Right atrium auricular region (tissue), 2 donors: ENCODE measurements around the gene ZDHHC1. TPM values are rescaled to one million over a fixed set of nuclear protein-coding genes. Genes with fewer than 3 reads are reported as not detected.

ENCODE experiments used
- DNase-seq: peaks from one replicate; pipeline ENCODE4 v3.0.0-alpha.2; 2019; ENCODE audit warnings: low spot score
- H3K27ac ChIP-seq, 2 donors: fragments of 200-600 bp; sonication (generic); 1 replicate in 1 of 2; 2 replicates in 1 of 2; pipeline ENCODE4 v1.5.1; 2016 to 2019
- H3K27me3 ChIP-seq, 2 donors: fragments of 200-600 bp; sonication (generic); one replicate each; pipeline versions ENCODE4 v1.5.1 to v1.6.0; 2017 to 2019
- H3K36me3 ChIP-seq: fragments of 200-600 bp; sonication (generic); one replicate; pipeline ENCODE4 v1.5.1; 2016
- H3K4me1 ChIP-seq, 2 donors: fragments of 200-600 bp; sonication (generic); one replicate each; pipeline versions ENCODE4 v1.5.1 to v1.6.0; 2017 to 2019
- H3K4me3 ChIP-seq, 2 donors: fragments of 200-600 bp; sonication (generic); 1 replicate in 1 of 2; 2 replicates in 1 of 2; pipeline ENCODE4 v1.5.1; 2017 to 2019; ENCODE audit warnings: mild to moderate bottlenecking in 1 of 2, moderate library complexity in 1 of 2
- H3K9me3 ChIP-seq, 2 donors: fragments of 200-600 bp; sonication (generic); one replicate each; pipeline ENCODE4 v1.5.1; 2019
- CTCF ChIP-seq, 2 donors: fragments of 200-600 bp; sonication (generic); IDR thresholded peaks; one replicate each; pipeline ENCODE4 v1.5.1; 2019; ENCODE audit warnings: antibody characterized with exemption in 2 of 2
- total RNA-seq, 2 donors: library from RNA; depleted of rRNA; stranded (reverse); fragments of >200 nt; gene quantifications; one replicate each; pipeline ENCODE4 v1.1.0, GENCODE V29; 2016

Gene ZDHHC1
- total RNA-seq, 2 donors from 2014 or later: 8.9 to 11.8 TPM

GRCh38 chr16:67461600-67462278 lies 45.5 kb upstream of the ZDHHC1 start:
- H3K36me3 ChIP-seq: peaks cover 6% of the 10 kb centered on the region
- no peaks in the 10 kb centered on the region for H3K27me3 ChIP-seq
- TF ChIP-seq CTCF (IDR thresholded peaks at IDR 0.05): no peak
- no peak overlapping the region for H3K27ac ChIP-seq
- peaks cover 0 to 85% of the 10 kb centered on the region in 2 donors for H3K4me1 ChIP-seq
- no peak for DNase-seq
- no peaks in the 10 kb centered on the region for H3K9me3 ChIP-seq
- no peak overlapping the region for H3K4me3 ChIP-seq

- H3K4me1 ChIP-seq: peaks cover 0 to 90% of the 10 kb centered on the region in 2 donors
- H3K27ac ChIP-seq: no peak overlapping the region
- H3K4me3 ChIP-seq: no peak overlapping the region
- DNase-seq: no peak
- H3K36me3 ChIP-seq: peaks cover 6% of the 10 kb centered on the region
- H3K9me3 ChIP-seq: no peaks in the 10 kb centered on the region
- TF ChIP-seq CTCF (IDR thresholded peaks at IDR 0.05): no peak
- H3K27me3 ChIP-seq: no peaks in the 10 kb centered on the region
These were observed 44.7 kb upstream of the ZDHHC1 start for GRCh38 chr16:67460961-67461360.

GRCh38 chr16:67460168-67460567 lies 43.9 kb upstream of the ZDHHC1 start:
- Histone ChIP-seq H3K4me3 (no peak overlapping the region), H3K27ac (peak overlapping the region; percentile 64 to 75), H3K4me1 (peaks cover 0 to 82% of the 10 kb centered on the region in 2 donors), H3K9me3 (no peaks in the 10 kb centered on the region), H3K36me3 (peaks cover 6% of the 10 kb centered on the region), H3K27me3 (no peaks in the 10 kb centered on the region)
- no peak for TF ChIP-seq CTCF (IDR thresholded peaks at IDR 0.05)
- no peak for DNase-seq

GRCh38 chr16:67459861-67460150 lies 43.5 kb upstream of the ZDHHC1 start:
- no peak for TF ChIP-seq CTCF (IDR thresholded peaks at IDR 0.05)
- peaks cover 0 to 78% of the 10 kb centered on the region in 2 donors for H3K4me1 ChIP-seq
- DNase-seq: no peak

GRCh38 chr16:67459066-67459860 lies 43.0 kb upstream of the ZDHHC1 start:
- no peaks in the 10 kb centered on the region for H3K9me3 ChIP-seq
- TF ChIP-seq CTCF (IDR thresholded peaks at IDR 0.05): no peak
- peaks cover 6% of the 10 kb centered on the region for H3K36me3 ChIP-seq
- peaks cover 0 to 73% of the 10 kb centered on the region in 2 donors for H3K4me1 ChIP-seq
- H3K27ac ChIP-seq: peak overlapping the region; percentile 64 to 75
- no peak overlapping the region for H3K4me3 ChIP-seq
- no peaks in the 10 kb centered on the region for H3K27me3 ChIP-seq
- no peak for DNase-seq

More at GRCh38 chr16:67459861-67460150, 43.5 kb upstream of the ZDHHC1 start:
- Histone ChIP-seq H3K9me3 (no peaks in the 10 kb centered on the region), H3K27ac (peak overlapping the region; percentile 64 to 75), H3K4me3 (no peak overlapping the region), H3K36me3 (peaks cover 6% of the 10 kb centered on the region), H3K27me3 (no peaks in the 10 kb centered on the region)
